ENCODE measurements around the gene PNO1. TPM values are rescaled to one million over a fixed set of nuclear protein-coding genes. Genes with fewer than 3 reads are reported as not detected.

Gene PNO1
- total and polyA plus RNA-seq, 2 experiments from 2014 or later: 10.7 to 22.6 TPM

DNA sequence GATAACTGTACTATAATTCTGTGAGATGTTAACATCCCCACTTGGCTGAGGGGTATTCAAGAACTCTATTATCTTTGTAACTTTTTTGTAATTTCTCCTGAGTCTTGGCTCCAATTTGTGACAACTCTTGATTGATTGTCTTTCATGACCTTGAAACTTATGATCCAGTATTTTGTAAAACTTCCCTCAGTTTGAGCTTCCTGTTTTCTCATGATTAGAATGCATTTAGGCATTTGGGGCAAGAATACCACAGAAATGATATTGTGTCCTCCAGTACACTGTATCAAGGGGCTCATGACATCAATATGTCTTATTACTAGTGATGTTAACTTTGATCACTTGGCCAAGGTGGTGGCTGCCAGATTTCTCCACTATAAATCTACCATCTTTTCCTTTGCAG lies 37.4 kb downstream of the PNO1 start:
- TF ChIP-seq, protein P1, sequence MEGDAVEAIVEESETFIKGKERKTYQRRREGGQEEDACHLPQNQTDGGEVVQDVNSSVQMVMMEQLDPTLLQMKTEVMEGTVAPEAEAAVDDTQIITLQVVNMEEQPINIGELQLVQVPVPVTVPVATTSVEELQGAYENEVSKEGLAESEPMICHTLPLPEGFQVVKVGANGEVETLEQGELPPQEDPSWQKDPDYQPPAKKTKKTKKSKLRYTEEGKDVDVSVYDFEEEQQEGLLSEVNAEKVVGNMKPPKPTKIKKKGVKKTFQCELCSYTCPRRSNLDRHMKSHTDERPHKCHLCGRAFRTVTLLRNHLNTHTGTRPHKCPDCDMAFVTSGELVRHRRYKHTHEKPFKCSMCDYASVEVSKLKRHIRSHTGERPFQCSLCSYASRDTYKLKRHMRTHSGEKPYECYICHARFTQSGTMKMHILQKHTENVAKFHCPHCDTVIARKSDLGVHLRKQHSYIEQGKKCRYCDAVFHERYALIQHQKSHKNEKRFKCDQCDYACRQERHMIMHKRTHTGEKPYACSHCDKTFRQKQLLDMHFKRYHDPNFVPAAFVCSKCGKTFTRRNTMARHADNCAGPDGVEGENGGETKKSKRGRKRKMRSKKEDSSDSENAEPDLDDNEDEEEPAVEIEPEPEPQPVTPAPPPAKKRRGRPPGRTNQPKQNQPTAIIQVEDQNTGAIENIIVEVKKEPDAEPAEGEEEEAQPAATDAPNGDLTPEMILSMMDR (IDR thresholded peaks at IDR 0.05; ENCODE audit: low read depth, low read length): no peak
- no peak overlapping the region for H3K27ac ChIP-seq

DNA sequence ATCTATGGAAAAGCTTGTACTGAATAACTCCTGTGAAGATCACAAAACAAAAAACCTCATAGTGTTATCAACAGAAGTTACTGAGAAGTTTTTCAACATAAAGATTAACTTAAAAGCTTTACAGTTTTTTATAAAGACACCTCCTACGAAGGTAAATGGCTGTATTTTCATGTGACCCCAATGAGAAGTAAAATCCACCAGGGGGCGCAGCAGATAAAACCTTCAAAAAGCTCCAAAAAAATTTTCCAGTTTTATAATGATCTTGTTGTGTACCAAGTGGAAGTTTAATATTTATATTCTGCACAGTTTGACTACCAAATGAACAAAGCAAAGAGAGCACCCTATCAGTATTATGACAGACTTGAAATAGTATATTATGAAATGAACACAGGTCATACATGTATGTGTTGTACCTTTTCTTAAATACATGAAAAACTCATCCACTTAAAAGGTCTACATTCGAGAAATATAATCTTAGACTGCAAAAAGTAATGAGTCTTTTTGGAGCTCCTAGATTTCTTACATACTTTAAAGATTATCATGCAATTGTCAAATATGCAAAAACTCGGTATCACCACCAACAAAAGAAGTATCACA lies 38.5 kb downstream of the PNO1 start:
- H3K36me3 ChIP-seq: no peaks in the 10 kb centered on the region
- no peaks in the 10 kb centered on the region for H3K9me3 ChIP-seq (ENCODE audit: low read depth)
- H3K27me3 ChIP-seq: no peaks in the 10 kb centered on the region
- TF ChIP-seq, protein P1 (IDR thresholded peaks at IDR 0.05; ENCODE audit: low read depth, low read length): no peak
- peak in 1 of 2 donors; percentile 52 for DNase-seq (ENCODE audit: low read depth in 1 of 2, low spot score in 1 of 2)
- no peaks in the 10 kb centered on the region for H3K4me1 ChIP-seq (ENCODE audit: low read depth)
- H3K4me3 ChIP-seq: no peak overlapping the region
- no peak overlapping the region for H3K27ac ChIP-seq

More for the DNA sequence above, 37.4 kb downstream of the PNO1 start:
- Histone ChIP-seq H3K27me3 (no peaks in the 10 kb centered on the region), H3K4me1 (ENCODE audit: low read depth) (no peaks in the 10 kb centered on the region), H3K36me3 (no peaks in the 10 kb centered on the region), H3K4me3 (no peak overlapping the region), H3K9me3 (ENCODE audit: low read depth) (no peaks in the 10 kb centered on the region)
- peak in 1 of 2 donors; percentile 14 for DNase-seq (ENCODE audit: low read depth in 1 of 2, low spot score in 1 of 2)

DNA sequence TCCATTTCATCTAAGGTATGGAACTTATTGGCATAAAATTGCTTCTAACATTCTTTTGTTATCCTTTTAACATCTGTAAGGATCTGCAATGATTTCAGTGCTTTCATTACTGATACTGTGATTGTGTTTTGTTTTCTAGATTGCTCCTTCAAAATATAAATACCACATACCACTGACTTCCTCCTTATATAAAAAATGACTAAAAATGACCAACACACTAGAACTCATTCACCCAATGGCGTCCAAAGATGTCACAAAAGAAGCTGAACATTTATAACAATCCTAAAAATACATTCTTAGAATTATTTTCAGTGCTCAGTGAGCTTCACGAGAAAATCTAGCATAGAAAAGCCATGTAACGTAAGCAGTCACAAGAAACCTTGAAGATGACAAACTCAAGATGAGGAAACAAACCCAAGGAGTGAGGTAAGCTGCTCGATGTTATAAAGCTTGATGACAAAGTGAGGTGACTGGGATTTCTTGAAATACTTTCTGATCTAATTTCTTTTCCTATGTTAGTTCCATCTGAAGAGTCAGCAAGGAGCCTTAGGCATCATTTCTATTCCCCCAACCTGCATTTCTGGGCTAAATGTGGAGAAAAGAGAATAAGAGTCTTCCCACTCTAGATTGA lies 42.6 kb downstream of the PNO1 start:
- DNase-seq (ENCODE audit: low read depth in 1 of 2, low spot score in 1 of 2): no peak
- Histone ChIP-seq H3K9me3 (ENCODE audit: low read depth) (no peaks in the 10 kb centered on the region), H3K27ac (no peak overlapping the region), H3K27me3 (no peaks in the 10 kb centered on the region), H3K4me3 (no peak overlapping the region), H3K4me1 (ENCODE audit: low read depth) (no peaks in the 10 kb centered on the region), H3K36me3 (no peaks in the 10 kb centered on the region)
- TF ChIP-seq, protein P1 (IDR thresholded peaks at IDR 0.05; ENCODE audit: low read depth, low read length): no peak

DNA sequence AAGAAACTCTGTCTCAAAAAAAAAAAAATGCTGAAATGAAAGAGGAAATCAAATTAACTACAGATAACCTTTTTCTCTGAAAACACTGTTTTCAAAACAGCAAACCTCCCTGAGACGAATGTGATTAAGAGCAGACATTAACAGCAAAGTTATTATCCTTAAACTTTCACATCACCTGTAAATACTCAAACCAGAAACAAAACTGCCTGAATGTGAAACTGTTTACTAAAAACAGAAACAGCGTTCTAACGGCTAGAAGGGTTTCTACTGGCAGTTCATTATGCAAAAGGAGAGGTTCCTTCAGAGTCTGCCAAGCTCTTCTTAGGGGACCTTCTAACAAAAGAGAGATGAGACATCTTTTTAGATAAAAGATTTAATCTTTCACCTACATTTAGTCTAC lies 45.9 kb downstream of the PNO1 start:
- TF ChIP-seq, protein P1 (IDR thresholded peaks at IDR 0.05; ENCODE audit: low read depth, low read length): no peak
- Histone ChIP-seq H3K27ac (peak overlapping the region; percentile 52), H3K36me3 (no peaks in the 10 kb centered on the region), H3K9me3 (ENCODE audit: low read depth) (no peaks in the 10 kb centered on the region), H3K4me1 (ENCODE audit: low read depth) (peaks cover 5% of the 10 kb centered on the region), H3K4me3 (no peak overlapping the region), H3K27me3 (no peaks in the 10 kb centered on the region)
- DNase-seq (ENCODE audit: low read depth in 1 of 2, low spot score in 1 of 2): no peak

DNA sequence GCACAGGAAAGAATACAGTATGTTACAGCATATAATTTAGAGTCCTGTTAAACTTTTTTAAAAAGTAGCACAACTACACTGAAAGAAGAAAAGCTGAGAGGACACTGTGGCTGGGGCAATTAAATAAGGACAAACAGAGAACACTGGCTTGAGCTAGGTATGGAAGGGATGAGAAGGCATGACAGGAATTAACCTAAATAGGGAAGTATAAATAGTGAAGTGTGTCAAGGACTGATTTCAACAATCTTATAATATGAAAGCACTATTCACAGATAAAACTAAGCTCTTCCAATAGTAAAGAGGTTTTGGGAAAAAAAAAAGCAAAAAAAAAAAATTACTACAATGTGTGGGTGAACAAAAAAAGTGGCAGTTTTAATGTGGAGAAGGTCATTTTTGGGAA lies 49.1 kb downstream of the PNO1 start:
- Histone ChIP-seq H3K27me3 (no peaks in the 10 kb centered on the region), H3K36me3 (no peaks in the 10 kb centered on the region), H3K27ac (peak overlapping the region; percentile 28), H3K4me1 (ENCODE audit: low read depth) (peaks cover 5% of the 10 kb centered on the region), H3K4me3 (no peak overlapping the region), H3K9me3 (ENCODE audit: low read depth) (no peaks in the 10 kb centered on the region)
- no peak for DNase-seq (ENCODE audit: low read depth in 1 of 2, low spot score in 1 of 2)
- TF ChIP-seq, protein P1 (IDR thresholded peaks at IDR 0.05; ENCODE audit: low read depth, low read length): no peak
